ENCODE measurements around the gene SMIM41.

GRCh38 chr12:52096332-52097044 lies 17.0 kb downstream of the SMIM41 start:
- TF ChIP-seq CTCF (IDR thresholded peaks at IDR 0.05; ENCODE audit: insufficient read depth, low read length) (no peak), POLR2AphosphoS5 (IDR thresholded peaks at IDR 0.05; ENCODE audit: low read depth) (no peak), SPI1 (IDR thresholded peaks at IDR 0.05; ENCODE audit: borderline replicate concordance, low read depth) (no peak), GABPA (IDR thresholded peaks at IDR 0.05; ENCODE audit: low read depth) (no peak)

Data from HL-60 (cell line).